GM12878 (cell line): ENCODE results near the gene TET3. TPM values are rescaled to one million over a fixed set of nuclear protein-coding genes. Genes with fewer than 3 reads are reported as not detected.

ENCODE experiments used
- ATAC-seq: fragments of 200-7000 bp; cut with Tn5 transposase; 3 replicates; pipeline ENCODE4 v1.9.1; 2020; ENCODE audit warnings: mild to moderate bottlenecking, moderate library complexity
- BruUV-seq: library from RNA; stranded (reverse); fragments of 400-500 nt; replicated peaks from 2 replicates; lab custom pipeline; 2021; lab: Mats Ljungman, UMichigan
- CTCF ChIA-PET: fragments of 300-600 bp; sonication (Branson Sonifier 250); formaldehyde crosslinking; extraction: SDS; loops from one replicate; lab custom pipeline; 2021; ENCODE audit warnings: inconsistent platforms; lab: Yijun Ruan, JAX
- POLR2A ChIA-PET: fragments of 350-600 bp; formaldehyde crosslinking; extraction: SDS; loops from one replicate; lab custom pipeline; 2021; ENCODE audit warnings: inconsistent platforms; lab: Charles Lee
- RAD21 ChIA-PET: fragments of 300-600 bp; sonication (Branson Sonifier 250); formaldehyde crosslinking; loops from one replicate; lab custom pipeline; 2023; ENCODE audit warnings: antibody characterized with exemption; ENCODE audit not compliant: unreplicated experiment; lab: Charles Lee
- SMC1A ChIA-PET: fragments of 300-600 bp; sonication (Branson Sonifier 250); formaldehyde crosslinking; loops from one replicate; lab custom pipeline; 2023; ENCODE audit not compliant: unreplicated experiment, uncharacterized antibody; lab: Charles Lee
- DNase-seq: peaks from one replicate; pipeline ENCODE4 v3.0.0-alpha.2; 2011; ENCODE audit warnings: low read depth, low spot score
- FAIRE-seq: peaks from 3 replicates; lab custom pipeline; 2011; peaks lifted over from hg19 to GRCh38; lab: Jason Lieb, UNC
- H2AFZ ChIP-seq: 2 replicates; pipeline ENCODE4 v1.6.0; 2011; ENCODE audit warnings: low read depth, low read length, control low read depth; ENCODE audit not compliant: control insufficient read depth
- H3K27ac ChIP-seq: 2 replicates; pipeline ENCODE4 v1.5.1; 2011; ENCODE audit warnings: control low read depth; ENCODE audit not compliant: control insufficient read depth, insufficient read depth
- H3K27me3 ChIP-seq, 2 experiments: replicated peaks in 1 of 2; 2 replicates each; pipeline versions ENCODE4 v1.6.0 to v1.6.1; 2011; ENCODE audit warnings: low read length in 1 of 2; ENCODE audit not compliant: control insufficient read depth in 2 of 2, insufficient read depth in 2 of 2
- H3K36me3 ChIP-seq, 2 experiments: 2 replicates each; pipeline ENCODE4 v1.5.1; 2011; ENCODE audit warnings: low read length in 1 of 2; ENCODE audit not compliant: control insufficient read depth in 2 of 2, insufficient read depth in 2 of 2
- H3K4me1 ChIP-seq: 2 replicates; pipeline ENCODE4 v1.6.1; 2011; ENCODE audit warnings: mild to moderate bottlenecking, low read length, moderate library complexity, mixed read lengths; ENCODE audit not compliant: control insufficient read depth, insufficient read depth
- H3K4me2 ChIP-seq: 2 replicates; pipeline ENCODE4 v1.6.0; 2011; ENCODE audit warnings: control low read depth; ENCODE audit not compliant: control insufficient read depth, insufficient read depth
- H3K4me3 ChIP-seq: fragments of 200-600 bp; sonication (generic); 2 replicates; pipeline ENCODE4 v1.5.1; 2016
- H3K79me2 ChIP-seq: 2 replicates; pipeline ENCODE4 v1.6.0; 2011; ENCODE audit warnings: low read length; ENCODE audit not compliant: control insufficient read depth, insufficient read depth
- H3K9ac ChIP-seq: 2 replicates; pipeline ENCODE4 v1.8.0; 2011; ENCODE audit warnings: low read length, control low read depth, mixed read lengths; ENCODE audit not compliant: control insufficient read depth, insufficient read depth
- H3K9me3 ChIP-seq: replicated peaks from 3 replicates; pipeline ENCODE4 v1.5.1; 2011; ENCODE audit warnings: mild to moderate bottlenecking, low read length; ENCODE audit not compliant: control insufficient read depth, insufficient read depth
- H4K20me1 ChIP-seq: 2 replicates; pipeline ENCODE4 v1.6.0; 2011; ENCODE audit not compliant: control insufficient read depth, insufficient read depth
- ATF7 ChIP-seq: fragments of 450-650 bp; IDR thresholded peaks from 2 replicates; pipeline ENCODE4 v1.6.1; 2016; ENCODE audit warnings: low read depth, mild to moderate bottlenecking
- CBX5 ChIP-seq: sonication (generic); IDR thresholded peaks from 2 replicates; pipeline ENCODE4 v1.6.1; 2016; ENCODE audit warnings: low read depth, moderate library complexity, mild to moderate bottlenecking, inconsistent platforms
- MEF2A ChIP-seq: IDR thresholded peaks from 2 replicates; pipeline ENCODE4 v1.6.1; 2011; ENCODE audit warnings: low read depth, mild to moderate bottlenecking, low read length, moderate library complexity; ENCODE audit not compliant: insufficient read depth
- MTA2 ChIP-seq: fragments of 450-650 bp; IDR thresholded peaks from 2 replicates; pipeline ENCODE4 v1.6.1; 2016; ENCODE audit warnings: low read depth, mild to moderate bottlenecking, moderate library complexity
- MYC ChIP-seq: IDR thresholded peaks from 2 replicates; pipeline ENCODE4 v1.6.1; 2011; ENCODE audit warnings: mild to moderate bottlenecking, low read length, moderate library complexity, inconsistent platforms; ENCODE audit not compliant: insufficient read depth, insufficient replicate concordance, insufficient read length, severe bottlenecking
- NR2C2 ChIP-seq: IDR thresholded peaks from 2 replicates; pipeline ENCODE4 v1.6.1; 2011; ENCODE audit warnings: borderline replicate concordance, low read depth; ENCODE audit not compliant: control insufficient read depth, insufficient read length
- RAD51 ChIP-seq: fragments of 450-650 bp; IDR thresholded peaks from 2 replicates; pipeline ENCODE4 v1.6.1; 2016; ENCODE audit warnings: moderate library complexity, mild to moderate bottlenecking, inconsistent platforms
- SREBF1 ChIP-seq: IDR thresholded peaks from 2 replicates; pipeline ENCODE4 v1.6.1; 2012; ENCODE audit warnings: mild to moderate bottlenecking, low read length
- TARDBP ChIP-seq: IDR thresholded peaks from 2 replicates; pipeline ENCODE4 v1.6.1; 2016; ENCODE audit warnings: borderline replicate concordance
- YBX1 ChIP-seq: fragments of 450-650 bp; IDR thresholded peaks from 2 replicates; pipeline ENCODE4 v1.6.1; 2016; ENCODE audit warnings: antibody characterized with exemption
- in situ Hi-C: fragments of 300-500 bp; cut with MboI; formaldehyde crosslinking; loops from 9 replicates; pipeline ENCODE4 v1.14.3; 2018; ENCODE audit warnings: mixed read lengths
- intact Hi-C: fragments of 100-400 bp; cut with micrococcal nuclease; formaldehyde crosslinking; loops from one replicate; pipeline ENCODE4 v1.14.2; 2022; ENCODE audit not compliant: unreplicated experiment
- polyA plus RNA-seq, 11 experiments: library from polyadenylated mRNA; depleted of rRNA in 4 of 11; unstranded in 6 of 11; stranded (reverse) in 5 of 11; fragments of >200 nt; fragmentation: Nextera tagmentation in 4 of 11; fragmentation: Illumina TruSeq in 1 of 11; extraction: Ambion mirVana in 4 of 11; extraction: Trizol in 1 of 11; gene quantifications; 1 replicate in 1 of 11; 2 replicates in 10 of 11; pipeline versions ENCODE4 v1.2.1 to v1.2.3, GENCODE V29; 2011 to 2016; ENCODE audit warnings: inconsistent platforms in 2 of 11, missing spikeins in 2 of 11, low read depth in 1 of 11
- total RNA-seq, 4 experiments: library from RNA; depleted of rRNA in 3 of 4; stranded (reverse); fragments of >200 nt in 3 of 4; fragmentation: Illumina TruSeq in 1 of 4; extraction: Trizol in 1 of 4; gene quantifications; 2 replicates each; pipeline versions ENCODE4 v1.2.1 to v1.2.3, GENCODE V29; 2013 to 2021
- TF ChIP-seq, protein P1 (sequence below): fragments of 450-650 bp; IDR thresholded peaks from 2 replicates; pipeline ENCODE4 v1.6.1; 2017; ENCODE audit warnings: borderline replicate concordance
- TF ChIP-seq, protein P2 (sequence below): fragments of 450-650 bp; formaldehyde crosslinking; IDR thresholded peaks from 2 replicates; pipeline ENCODE4 v1.4.0; 2020; ENCODE audit warnings: mild to moderate bottlenecking, moderate library complexity
- TF ChIP-seq, protein P3 (sequence below): fragments of 450-650 bp; IDR thresholded peaks from 2 replicates; pipeline ENCODE4 v1.6.1; 2016; ENCODE audit warnings: mild to moderate bottlenecking, moderate library complexity, borderline replicate concordance

TET3 gene
- total and polyA plus RNA-seq, 10 of the 15 experiments (the other 5 are each of a cell fraction or from before 2014, with no cell fraction given) = 0.77 to 25.9 (median 8.5) TPM

DNA sequence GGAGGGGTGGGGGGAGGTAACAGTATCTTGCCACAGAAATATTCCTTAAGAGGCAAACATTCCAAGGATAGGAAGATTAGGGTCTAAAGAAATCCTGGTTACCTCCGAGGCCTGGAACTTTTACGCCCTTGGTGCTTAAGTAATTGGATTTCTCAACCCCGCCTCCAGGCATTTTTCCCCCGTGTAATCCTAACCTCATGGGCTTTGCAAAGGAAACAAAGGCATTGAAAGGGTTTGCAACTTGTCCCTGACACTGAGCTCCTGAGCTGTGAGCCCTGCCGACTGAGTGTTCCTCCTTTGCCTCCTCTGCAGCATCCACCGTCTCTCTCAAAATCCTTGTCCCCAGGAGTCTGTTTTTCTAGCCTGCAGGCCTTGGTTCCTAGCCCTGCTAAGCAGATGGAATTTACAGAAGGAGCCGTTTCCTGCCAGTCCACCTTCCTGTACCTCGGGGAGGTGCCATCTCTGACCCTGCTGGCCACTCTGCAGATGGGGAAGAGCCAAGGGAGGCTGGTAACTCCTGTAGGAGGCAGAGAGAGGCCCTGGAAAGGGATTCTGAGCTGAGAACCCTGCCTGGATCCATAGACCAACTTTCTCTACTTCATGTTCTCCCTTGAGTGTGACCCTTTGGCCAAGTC is 24.2 kb downstream of the TET3 start (continued):
- TF ChIP-seq, protein P1, sequence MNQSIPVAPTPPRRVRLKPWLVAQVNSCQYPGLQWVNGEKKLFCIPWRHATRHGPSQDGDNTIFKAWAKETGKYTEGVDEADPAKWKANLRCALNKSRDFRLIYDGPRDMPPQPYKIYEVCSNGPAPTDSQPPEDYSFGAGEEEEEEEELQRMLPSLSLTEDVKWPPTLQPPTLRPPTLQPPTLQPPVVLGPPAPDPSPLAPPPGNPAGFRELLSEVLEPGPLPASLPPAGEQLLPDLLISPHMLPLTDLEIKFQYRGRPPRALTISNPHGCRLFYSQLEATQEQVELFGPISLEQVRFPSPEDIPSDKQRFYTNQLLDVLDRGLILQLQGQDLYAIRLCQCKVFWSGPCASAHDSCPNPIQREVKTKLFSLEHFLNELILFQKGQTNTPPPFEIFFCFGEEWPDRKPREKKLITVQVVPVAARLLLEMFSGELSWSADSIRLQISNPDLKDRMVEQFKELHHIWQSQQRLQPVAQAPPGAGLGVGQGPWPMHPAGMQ = no peak
- no peak for TF ChIP-seq SREBF1

- ChIA-PET RAD21 (interaction anchor here (1.0 kb wide), 1 partner anchor 19 kb away, joined by 3 read pairs; no protein-coding TSS in a partner anchor), POLR2A (interaction anchor here (0.9 kb wide), 1 partner anchor 22 kb away, joined by 3 read pairs; no protein-coding TSS in a partner anchor), CTCF (interaction anchor here (0.5 to 1.6 kb wide), 4 partner anchors 11 to 182 kb away, joined by 3 to 4 read pairs (median 3); no protein-coding TSS in a partner anchor), SMC1A (interaction anchor here (2.9 kb wide), 1 partner anchor 10 kb away, joined by 11 read pairs; no protein-coding TSS in a partner anchor)
- no peaks in the 10 kb centered on the region for H3K9me3 ChIP-seq
- no peak overlapping the region for H2AFZ ChIP-seq
- BruUV-seq = no TSS peak
- no peaks in the 10 kb centered on the region for H3K27me3 ChIP-seq
- in situ Hi-C loops = no loop called here
- H4K20me1 ChIP-seq = peaks cover 12% of the 10 kb centered on the region; the same call in 1 of the 2 replicates
- intact Hi-C loops = no loop called here
- DNase-seq (no peak), FAIRE-seq (no peak), ATAC-seq (no peak)
- no peak overlapping the region for H3K4me3 ChIP-seq
- no peak overlapping the region for H3K27ac ChIP-seq
- H3K36me3 ChIP-seq = peaks cover 28 to 36% of the 10 kb centered on the region in 2 experiments
- H3K9ac ChIP-seq = no peak overlapping the region
- H3K4me2 ChIP-seq = no peak overlapping the region
- H3K79me2 ChIP-seq = peaks cover 83% of the 10 kb centered on the region
- no peaks in the 10 kb centered on the region for H3K4me1 ChIP-seq
- TF ChIP-seq, protein P2, sequence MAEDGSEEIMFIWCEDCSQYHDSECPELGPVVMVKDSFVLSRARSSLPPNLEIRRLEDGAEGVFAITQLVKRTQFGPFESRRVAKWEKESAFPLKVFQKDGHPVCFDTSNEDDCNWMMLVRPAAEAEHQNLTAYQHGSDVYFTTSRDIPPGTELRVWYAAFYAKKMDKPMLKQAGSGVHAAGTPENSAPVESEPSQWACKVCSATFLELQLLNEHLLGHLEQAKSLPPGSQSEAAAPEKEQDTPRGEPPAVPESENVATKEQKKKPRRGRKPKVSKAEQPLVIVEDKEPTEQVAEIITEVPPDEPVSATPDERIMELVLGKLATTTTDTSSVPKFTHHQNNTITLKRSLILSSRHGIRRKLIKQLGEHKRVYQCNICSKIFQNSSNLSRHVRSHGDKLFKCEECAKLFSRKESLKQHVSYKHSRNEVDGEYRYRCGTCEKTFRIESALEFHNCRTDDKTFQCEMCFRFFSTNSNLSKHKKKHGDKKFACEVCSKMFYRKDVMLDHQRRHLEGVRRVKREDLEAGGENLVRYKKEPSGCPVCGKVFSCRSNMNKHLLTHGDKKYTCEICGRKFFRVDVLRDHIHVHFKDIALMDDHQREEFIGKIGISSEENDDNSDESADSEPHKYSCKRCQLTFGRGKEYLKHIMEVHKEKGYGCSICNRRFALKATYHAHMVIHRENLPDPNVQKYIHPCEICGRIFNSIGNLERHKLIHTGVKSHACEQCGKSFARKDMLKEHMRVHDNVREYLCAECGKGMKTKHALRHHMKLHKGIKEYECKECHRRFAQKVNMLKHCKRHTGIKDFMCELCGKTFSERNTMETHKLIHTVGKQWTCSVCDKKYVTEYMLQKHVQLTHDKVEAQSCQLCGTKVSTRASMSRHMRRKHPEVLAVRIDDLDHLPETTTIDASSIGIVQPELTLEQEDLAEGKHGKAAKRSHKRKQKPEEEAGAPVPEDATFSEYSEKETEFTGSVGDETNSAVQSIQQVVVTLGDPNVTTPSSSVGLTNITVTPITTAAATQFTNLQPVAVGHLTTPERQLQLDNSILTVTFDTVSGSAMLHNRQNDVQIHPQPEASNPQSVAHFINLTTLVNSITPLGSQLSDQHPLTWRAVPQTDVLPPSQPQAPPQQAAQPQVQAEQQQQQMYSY (CRISPR knock-in tag) = no peak
- TF ChIP-seq, protein P3, sequence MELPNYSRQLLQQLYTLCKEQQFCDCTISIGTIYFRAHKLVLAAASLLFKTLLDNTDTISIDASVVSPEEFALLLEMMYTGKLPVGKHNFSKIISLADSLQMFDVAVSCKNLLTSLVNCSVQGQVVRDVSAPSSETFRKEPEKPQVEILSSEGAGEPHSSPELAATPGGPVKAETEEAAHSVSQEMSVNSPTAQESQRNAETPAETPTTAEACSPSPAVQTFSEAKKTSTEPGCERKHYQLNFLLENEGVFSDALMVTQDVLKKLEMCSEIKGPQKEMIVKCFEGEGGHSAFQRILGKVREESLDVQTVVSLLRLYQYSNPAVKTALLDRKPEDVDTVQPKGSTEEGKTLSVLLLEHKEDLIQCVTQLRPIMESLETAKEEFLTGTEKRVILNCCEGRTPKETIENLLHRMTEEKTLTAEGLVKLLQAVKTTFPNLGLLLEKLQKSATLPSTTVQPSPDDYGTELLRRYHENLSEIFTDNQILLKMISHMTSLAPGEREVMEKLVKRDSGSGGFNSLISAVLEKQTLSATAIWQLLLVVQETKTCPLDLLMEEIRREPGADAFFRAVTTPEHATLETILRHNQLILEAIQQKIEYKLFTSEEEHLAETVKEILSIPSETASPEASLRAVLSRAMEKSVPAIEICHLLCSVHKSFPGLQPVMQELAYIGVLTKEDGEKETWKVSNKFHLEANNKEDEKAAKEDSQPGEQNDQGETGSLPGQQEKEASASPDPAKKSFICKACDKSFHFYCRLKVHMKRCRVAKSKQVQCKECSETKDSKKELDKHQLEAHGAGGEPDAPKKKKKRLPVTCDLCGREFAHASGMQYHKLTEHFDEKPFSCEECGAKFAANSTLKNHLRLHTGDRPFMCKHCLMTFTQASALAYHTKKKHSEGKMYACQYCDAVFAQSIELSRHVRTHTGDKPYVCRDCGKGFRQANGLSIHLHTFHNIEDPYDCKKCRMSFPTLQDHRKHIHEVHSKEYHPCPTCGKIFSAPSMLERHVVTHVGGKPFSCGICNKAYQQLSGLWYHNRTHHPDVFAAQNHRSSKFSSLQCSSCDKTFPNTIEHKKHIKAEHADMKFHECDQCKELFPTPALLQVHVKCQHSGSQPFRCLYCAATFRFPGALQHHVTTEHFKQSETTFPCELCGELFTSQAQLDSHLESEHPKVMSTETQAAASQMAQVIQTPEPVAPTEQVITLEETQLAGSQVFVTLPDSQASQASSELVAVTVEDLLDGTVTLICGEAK = no peak
- TF ChIP-seq CBX5 = no peak
- no peak for TF ChIP-seq NR2C2
- TF ChIP-seq ATF7 = no peak
- TF ChIP-seq MEF2A = no peak
- TF ChIP-seq MTA2 = no peak
- TF ChIP-seq MYC = no peak
- TF ChIP-seq TARDBP = no peak
- TF ChIP-seq YBX1 = no peak
- TF ChIP-seq RAD51 = no peak
Measured at GRCh38 chr2:74009577-74009976, 24.9 kb downstream of the TET3 start.
